ENCODE data around the gene SNX21.
A peak's percentile ranks its signal among the peaks of the same experiment; 100 is the strongest.
"Not testable (repeated sequence)": the region's sequence is repeated elsewhere in the genome, so short reads cannot be mapped to it uniquely, and the experiment has no call there.

Gene SNX21, protein sequence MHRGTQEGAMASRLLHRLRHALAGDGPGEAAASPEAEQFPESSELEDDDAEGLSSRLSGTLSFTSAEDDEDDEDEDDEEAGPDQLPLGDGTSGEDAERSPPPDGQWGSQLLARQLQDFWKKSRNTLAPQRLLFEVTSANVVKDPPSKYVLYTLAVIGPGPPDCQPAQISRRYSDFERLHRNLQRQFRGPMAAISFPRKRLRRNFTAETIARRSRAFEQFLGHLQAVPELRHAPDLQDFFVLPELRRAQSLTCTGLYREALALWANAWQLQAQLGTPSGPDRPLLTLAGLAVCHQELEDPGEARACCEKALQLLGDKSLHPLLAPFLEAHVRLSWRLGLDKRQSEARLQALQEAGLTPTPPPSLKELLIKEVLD

DNA sequence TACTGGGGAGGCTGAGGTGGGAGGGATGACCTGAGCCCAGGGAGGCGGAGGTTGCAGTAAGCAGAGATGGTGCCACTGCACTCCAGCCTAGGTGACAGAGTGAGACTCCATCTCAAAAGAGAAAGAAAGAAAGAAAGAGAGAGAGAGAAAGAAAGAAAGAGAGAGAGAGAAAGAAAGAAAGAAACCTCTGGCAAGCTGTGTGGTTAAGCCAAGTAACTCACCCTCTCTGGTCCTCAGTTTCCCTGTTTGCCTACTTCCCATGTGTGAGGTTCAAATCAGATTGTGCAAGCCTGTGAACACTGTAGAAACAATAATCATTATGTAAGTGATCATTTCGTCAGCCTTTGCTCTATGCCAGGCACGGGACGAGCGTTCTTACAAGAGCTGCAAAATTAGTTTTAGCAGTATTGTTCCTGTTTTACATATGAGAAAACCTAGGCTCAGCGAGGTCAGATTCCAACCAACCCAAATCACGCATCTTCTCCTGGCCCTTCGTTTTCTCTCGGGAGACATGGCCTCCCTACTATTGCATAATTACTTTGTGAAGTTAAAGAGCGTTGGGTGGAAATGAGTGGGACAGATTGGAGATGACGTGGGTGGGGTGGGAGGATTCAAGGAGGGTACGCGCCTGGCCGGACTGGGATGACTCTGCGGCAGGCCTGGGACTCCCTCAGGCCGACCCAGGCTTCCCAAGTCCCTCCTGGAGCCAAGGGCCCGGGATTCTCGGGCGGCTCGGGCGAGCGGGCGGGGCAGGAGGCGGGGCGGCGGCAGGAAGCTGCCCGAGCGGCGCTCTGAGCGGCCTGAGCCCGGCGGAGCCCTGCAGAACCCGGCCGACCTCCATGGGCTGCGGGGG lies at the start of gene SNX21:
SNX21 (plus strand) TSS at position 770 of the 853 bp plus-strand sequence. CDS start 121 bp downstream, outside the sequence.
- DNase-seq: peak; percentile 44

- no peak for DNase-seq
These were observed 45.2 kb upstream of the SNX21 start for GRCh38 chr20:45788351-45788750.

- DNase-seq: peak; percentile 33
These were observed 41.1 kb upstream of the SNX21 start for GRCh38 chr20:45792317-45793118.

- no peak for DNase-seq
These were observed 37.1 kb upstream of the SNX21 start for GRCh38 chr20:45796337-45797065.

DNA sequence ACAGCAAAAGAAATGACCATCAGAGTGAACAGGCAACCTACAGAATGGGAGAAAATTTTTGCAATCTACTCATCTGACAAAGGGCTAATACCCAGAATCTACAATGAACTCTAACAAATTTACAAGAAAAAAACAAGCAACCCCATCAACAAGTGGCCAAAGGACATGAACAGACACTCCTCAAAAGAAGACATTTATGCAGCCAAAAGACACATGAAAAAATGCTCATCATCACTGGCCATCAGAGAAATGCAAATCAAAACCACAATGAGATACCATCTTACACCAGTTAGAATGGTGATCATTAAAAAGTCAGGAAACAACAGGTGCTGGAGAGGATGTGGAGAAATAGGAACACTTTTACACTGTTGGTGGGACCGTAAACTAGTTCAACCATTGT lies 36.1 kb upstream of the SNX21 start:
- not testable (repeated sequence) for DNase-seq

GRCh38 chr20:45797955-45798354 lies 35.6 kb upstream of the SNX21 start:
- not testable (repeated sequence) for DNase-seq

GRCh38 chr20:45798935-45799642 lies 34.5 kb upstream of the SNX21 start:
- peak; percentile 57 for DNase-seq

DNA sequence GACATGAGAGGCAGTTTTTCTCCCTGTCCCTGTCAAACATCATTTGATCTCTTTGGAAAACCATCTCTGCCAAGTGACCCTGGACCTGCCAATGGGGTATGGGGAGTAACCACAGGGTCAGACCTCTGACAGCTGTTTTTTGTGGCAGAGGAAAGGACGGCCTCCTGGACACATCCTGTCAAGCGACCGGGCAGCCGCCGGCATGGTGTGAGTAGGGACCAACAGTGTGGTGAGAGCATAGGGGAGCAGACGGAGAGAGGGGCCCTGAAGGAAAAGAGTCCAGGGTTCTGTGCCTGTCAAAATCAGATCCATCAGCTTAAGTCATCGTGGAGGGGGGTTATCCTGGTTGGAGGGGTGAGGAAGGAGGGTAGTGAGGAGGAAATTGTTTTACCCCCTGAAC lies 31.7 kb upstream of the SNX21 start:
- DNase-seq: no peak

DNA sequence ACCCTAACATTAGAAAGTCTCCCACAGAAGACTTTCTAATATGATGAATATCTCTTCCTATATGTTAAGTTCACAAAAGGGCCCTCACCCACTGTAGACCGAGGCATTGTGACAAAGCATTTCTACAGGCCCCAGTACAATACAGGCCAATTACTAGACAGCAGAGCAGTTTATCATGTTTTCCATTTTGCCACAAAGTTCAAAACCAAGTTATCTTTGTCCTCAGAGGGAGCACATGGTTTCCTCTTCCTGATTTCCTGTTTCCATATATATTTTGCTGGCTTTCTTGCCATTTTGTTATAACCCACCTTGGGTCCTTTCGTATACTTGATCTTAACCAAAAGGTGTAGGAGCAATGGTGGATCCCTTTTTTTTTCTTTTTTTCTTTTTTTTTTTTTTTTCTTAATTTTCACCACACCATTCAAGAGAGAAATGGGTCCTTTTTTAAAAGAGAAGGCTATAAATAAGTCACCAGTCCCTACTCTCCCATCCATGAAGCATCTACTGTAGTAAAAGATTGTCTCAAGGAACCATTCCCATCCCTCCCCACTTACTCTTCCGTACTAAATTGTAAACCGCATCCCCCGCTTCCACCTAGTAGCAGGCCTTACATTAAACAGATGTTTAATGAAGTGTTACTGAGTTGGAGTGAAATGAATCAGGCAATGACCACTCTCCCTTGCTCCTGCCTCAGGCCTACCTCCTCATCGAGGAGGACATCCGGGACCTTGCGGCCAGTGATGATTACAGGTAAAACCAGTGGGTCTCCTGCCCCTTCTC lies 23.2 kb upstream of the SNX21 start:
- DNase-seq: no peak

DNA sequence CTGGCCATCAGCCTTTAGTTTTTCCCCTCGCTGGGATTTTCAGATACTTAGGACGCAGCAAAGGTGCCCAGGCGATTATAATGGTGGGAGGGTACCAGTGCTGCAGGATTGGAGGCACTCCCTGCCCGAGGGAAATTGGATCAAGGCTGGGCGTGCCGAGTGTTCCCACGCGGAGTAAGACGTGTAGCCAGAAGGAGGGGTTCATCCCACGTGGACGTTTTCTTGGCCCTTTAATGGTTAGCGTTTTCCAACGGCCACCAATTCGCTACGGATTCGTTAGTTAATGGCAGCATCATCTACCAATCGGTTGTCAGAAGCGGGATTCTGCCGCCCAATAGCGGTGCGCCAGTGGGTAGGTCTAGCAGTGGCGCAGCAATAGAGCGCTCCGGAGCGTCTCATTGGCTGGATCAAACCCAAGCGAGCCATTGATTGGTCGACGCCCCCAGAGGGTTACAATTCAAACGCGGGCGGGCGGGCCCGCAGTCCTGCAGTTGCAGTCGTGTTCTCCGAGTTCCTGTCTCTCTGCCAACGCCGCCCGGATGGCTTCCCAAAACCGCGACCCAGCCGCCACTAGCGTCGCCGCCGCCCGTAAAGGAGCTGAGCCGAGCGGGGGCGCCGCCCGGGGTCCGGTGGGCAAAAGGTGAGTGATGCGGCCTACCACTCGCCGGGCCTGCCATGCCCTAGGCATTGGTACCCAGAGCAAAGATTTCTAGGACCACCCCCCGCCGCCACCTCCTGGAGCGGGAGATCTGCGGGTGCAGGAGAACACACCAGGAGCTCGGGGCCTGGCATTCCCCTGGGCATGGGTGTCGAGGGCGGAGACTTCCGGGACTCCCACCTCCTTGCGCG lies 21.2 kb upstream of the SNX21 start, which contains the start of gene UBE2C:
UBE2C (plus strand) TSS at position 488 of the 849 bp plus-strand sequence; CDS start at position 540, 52 bp downstream.
- DNase-seq: peak; percentile 88

- no peak for DNase-seq
These were observed 20.6 kb upstream of the SNX21 start for GRCh38 chr20:45813006-45813340.

DNA sequence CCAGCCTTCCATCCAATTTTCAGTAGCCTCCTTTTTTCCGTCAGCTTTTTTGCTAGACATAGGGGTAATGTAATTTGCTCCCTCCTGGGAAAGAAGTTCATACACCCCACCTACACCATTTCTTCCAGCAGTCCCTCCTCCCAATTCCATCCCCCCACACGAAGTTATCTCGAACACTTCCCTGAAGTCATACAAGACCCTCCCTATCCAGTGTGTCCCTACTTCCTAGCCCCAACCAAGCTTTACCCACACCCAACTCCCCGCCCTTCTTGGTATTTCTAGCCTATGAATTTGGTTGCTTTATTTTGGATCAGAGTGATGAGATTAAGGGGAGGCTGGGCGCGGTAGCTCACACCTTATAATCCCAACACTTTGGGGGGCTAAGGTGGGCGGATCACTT lies 20.1 kb upstream of the SNX21 start:
- no peak for DNase-seq

DNA sequence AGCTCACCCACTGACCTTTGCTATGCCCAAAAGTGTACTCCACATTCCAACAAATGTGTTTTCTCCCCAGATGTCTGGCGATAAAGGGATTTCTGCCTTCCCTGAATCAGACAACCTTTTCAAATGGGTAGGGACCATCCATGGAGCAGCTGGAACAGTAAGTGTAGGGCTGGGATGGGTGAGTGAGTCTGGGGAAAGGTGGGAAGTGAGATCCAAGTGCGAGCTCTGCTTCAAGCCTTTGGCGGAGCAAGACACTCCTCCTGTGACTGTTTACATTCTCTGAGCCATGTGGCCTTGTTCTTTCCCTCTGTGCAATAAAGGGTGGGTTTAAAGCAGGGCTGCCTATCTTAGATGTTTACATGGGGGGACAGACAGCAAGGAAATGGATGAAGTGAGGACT lies 19.3 kb upstream of the SNX21 start:
- DNase-seq: no peak

GRCh38 chr20:45816951-45817350 lies 16.6 kb upstream of the SNX21 start:
- DNase-seq: no peak

DNA sequence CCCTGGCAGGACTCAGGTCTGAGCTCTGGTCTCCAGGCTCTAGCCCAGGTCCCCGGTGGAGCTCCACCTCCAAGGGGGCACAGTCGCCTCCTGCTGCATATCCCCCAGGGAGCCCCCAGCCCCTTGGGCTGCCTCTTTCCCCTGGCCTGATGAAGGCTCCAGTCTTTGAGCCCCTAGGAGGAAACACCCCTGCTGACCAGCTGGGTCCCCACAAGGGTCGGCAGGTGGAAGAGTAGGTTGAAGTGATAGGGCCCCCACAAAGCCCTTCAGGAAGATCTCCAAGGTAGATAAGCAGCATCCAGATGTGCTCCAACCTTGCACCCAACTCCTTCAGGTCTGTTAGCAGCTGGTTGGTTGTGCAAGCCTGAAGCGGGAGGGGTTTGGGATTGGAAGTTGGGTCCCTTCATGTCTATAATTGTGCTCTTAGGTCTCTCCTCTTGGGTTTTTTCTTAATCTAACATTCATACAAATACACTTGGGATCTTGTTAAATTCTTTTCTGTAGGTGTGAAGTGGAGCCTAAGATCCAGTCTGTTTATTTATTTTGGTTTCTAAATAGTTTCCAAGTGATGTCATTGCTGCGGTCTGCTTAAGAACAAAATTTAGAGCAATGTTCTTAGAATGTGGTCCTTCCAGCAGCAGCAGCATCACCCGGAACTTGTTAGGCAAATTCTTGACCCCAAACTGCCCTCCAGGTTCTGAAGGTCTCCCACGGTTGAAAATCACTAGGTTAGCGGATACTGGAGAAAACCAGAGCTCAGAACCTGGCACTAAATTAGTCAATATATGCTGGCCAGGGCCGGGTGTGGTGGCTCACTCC lies 16.0 kb upstream of the SNX21 start:
- no peak for DNase-seq

DNA sequence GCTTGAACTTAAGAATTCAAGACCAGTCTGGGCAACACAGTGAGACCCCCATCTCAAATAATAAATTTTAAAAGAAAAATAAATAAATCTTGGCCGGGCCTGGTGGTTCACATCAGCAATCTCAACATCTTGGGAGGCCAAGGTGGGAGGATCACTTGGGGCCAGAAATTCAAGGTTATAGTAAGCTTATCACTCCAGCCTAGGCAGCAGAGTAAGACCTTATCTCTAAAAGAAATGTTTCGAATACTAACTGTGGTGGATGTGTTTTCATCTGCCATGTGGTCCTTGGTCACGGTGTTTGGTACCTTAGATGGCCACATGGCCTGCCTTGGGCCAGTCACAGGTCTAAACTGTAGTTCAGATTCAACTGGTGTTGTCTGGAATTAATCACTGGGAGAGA lies 15.4 kb upstream of the SNX21 start:
- no peak for DNase-seq

GRCh38 chr20:45819466-45819865 lies 14.1 kb upstream of the SNX21 start:
- DNase-seq: no peak

DNA sequence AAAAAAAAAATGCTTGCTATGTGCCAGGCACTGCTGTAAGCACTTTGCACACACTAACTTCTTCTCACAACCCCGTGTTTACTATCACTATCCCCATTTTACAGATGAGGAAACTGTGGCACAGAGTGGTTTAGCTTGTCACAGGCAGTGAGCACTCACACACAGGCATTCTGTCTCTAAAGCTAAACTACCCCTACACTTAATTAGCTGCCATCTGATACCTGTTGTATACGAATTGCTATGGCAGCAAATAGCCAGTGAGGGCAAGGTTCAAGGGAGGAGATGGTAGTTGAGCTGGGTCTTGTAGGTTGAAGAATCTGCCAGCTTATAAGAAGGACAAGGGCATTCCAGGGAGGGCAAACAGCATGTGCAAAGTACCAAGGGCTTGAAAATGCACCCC lies 11.7 kb upstream of the SNX21 start:
- DNase-seq: no peak

GRCh38 chr20:45822857-45823256 lies 10.7 kb upstream of the SNX21 start:
- no peak for DNase-seq
